Measurements from ENCODE around the gene ITIH4.

ITIH4 gene

GRCh38 chr3:52830535-52831258, at the start of gene ITIH4:
Gene ITIH4, minus strand, starts transcription at chr3:52830672. Its CDS starts 30 bp downstream, at chr3:52830642.
- no peak for DNase-seq (ENCODE audit: low read depth)

GRCh38 chr3:52880047-52880446, 49.6 kb upstream of the ITIH4 start:
- no peak for DNase-seq (ENCODE audit: low read depth)

- DNase-seq (ENCODE audit: low read depth), result no peak
Observed at GRCh38 chr3:52879581-52879980, 49.1 kb upstream of the ITIH4 start.

GRCh38 chr3:52879090-52879489, 48.6 kb upstream of the ITIH4 start:
- DNase-seq (ENCODE audit: low read depth), result no peak

- no peak for DNase-seq (ENCODE audit: low read depth)
Observed at GRCh38 chr3:52877085-52877484, 46.6 kb upstream of the ITIH4 start.

GRCh38 chr3:52874864-52875587, 44.6 kb upstream of the ITIH4 start:
- no peak for DNase-seq (ENCODE audit: low read depth)

GRCh38 chr3:52874160-52874701, 43.8 kb upstream of the ITIH4 start:
- DNase-seq (ENCODE audit: low read depth), result no peak

GRCh38 chr3:52873433-52874159, 43.1 kb upstream of the ITIH4 start:
- DNase-seq (ENCODE audit: low read depth), result peak; percentile 61

GRCh38 chr3:52872245-52872644, 41.8 kb upstream of the ITIH4 start:
- DNase-seq (ENCODE audit: low read depth), result no peak

GRCh38 chr3:52871761-52872160, 41.3 kb upstream of the ITIH4 start:
- no peak for DNase-seq (ENCODE audit: low read depth)

- no peak for DNase-seq (ENCODE audit: low read depth)
Observed at GRCh38 chr3:52870471-52870870, 40.0 kb upstream of the ITIH4 start.

GRCh38 chr3:52866427-52866826, 36.0 kb upstream of the ITIH4 start:
- DNase-seq (ENCODE audit: low read depth), result no peak

GRCh38 chr3:52865994-52866393, 35.5 kb upstream of the ITIH4 start:
- no peak for DNase-seq (ENCODE audit: low read depth)

GRCh38 chr3:52860424-52860768, 29.9 kb upstream of the ITIH4 start:
- DNase-seq (ENCODE audit: low read depth), result no peak

- no peak for DNase-seq (ENCODE audit: low read depth)
Observed at GRCh38 chr3:52859686-52860423, 29.4 kb upstream of the ITIH4 start.

- DNase-seq (ENCODE audit: low read depth), result no peak
Observed at GRCh38 chr3:52857864-52858263, 27.4 kb upstream of the ITIH4 start.

- DNase-seq (ENCODE audit: low read depth), result no peak
Observed at GRCh38 chr3:52857133-52857532, 26.7 kb upstream of the ITIH4 start.

GRCh38 chr3:52856666-52857065, 26.2 kb upstream of the ITIH4 start:
- no peak for DNase-seq (ENCODE audit: low read depth)

GRCh38 chr3:52854013-52854412, 23.5 kb upstream of the ITIH4 start:
- no peak for DNase-seq (ENCODE audit: low read depth)

GRCh38 chr3:52852419-52852818, 21.9 kb upstream of the ITIH4 start:
- DNase-seq (ENCODE audit: low read depth), result no peak

GRCh38 chr3:52851348-52851747, 20.9 kb upstream of the ITIH4 start:
- peak; percentile 55 for DNase-seq (ENCODE audit: low read depth)

GRCh38 chr3:52849656-52850055, 19.2 kb upstream of the ITIH4 start:
- no peak for DNase-seq (ENCODE audit: low read depth)

Data from fibroblast of the conjunctiva (primary cell).